Liver (tissue), 3 donors: ENCODE results near the gene ATL2.

Experiments used
- EGR1 ChIP-seq, 2 donors: IDR thresholded peaks; 2 replicates each; pipeline ENCODE4 v1.6.1; 2016 to 2018; ENCODE audit warnings: antibody characterized with exemption in 2 of 2, low read depth in 2 of 2
- GABPA ChIP-seq, 2 donors: IDR thresholded peaks in 1 of 2; conservative IDR thresholded peaks in 1 of 2; 2 replicates each; pipeline ENCODE4 v1.6.1; 2016; ENCODE audit warnings: antibody characterized with exemption in 2 of 2, mild to moderate bottlenecking in 1 of 2, moderate library complexity in 1 of 2
- JUND ChIP-seq, 2 donors: IDR thresholded peaks; 2 replicates each; pipeline ENCODE4 v1.6.1; 2016; ENCODE audit warnings: antibody characterized with exemption in 2 of 2
- RAD21 ChIP-seq, 2 donors: IDR thresholded peaks; 2 replicates each; pipeline ENCODE4 v1.6.1; 2016; ENCODE audit warnings: antibody characterized with exemption in 2 of 2, mild to moderate bottlenecking in 2 of 2
- RXRA ChIP-seq, 2 donors: IDR thresholded peaks; 2 replicates each; pipeline ENCODE4 v1.6.1; 2017 to 2018; ENCODE audit warnings: antibody characterized with exemption in 2 of 2, mild to moderate bottlenecking in 1 of 2
- SP1 ChIP-seq: IDR thresholded peaks from 2 replicates; pipeline ENCODE4 v1.6.1; 2018; ENCODE audit warnings: antibody characterized with exemption, mild to moderate bottlenecking
- TAF1 ChIP-seq: conservative IDR thresholded peaks from 2 replicates; pipeline ENCODE4 v1.6.1; 2016; ENCODE audit warnings: antibody characterized with exemption, mild to moderate bottlenecking
- YY1 ChIP-seq: IDR thresholded peaks from 2 replicates; pipeline ENCODE4 v1.6.1; 2016; ENCODE audit warnings: antibody characterized with exemption, mild to moderate bottlenecking
- TF ChIP-seq, protein P1 (sequence below): fragments of 150-350 bp; IDR thresholded peaks from 2 replicates; pipeline ENCODE4 v1.5.1; 2017; ENCODE audit warnings: improper control_type of control experiment, low read depth, low read length; ENCODE audit not compliant: missing input control
- TF ChIP-seq, protein P2 (sequence below): IDR thresholded peaks from 2 replicates; pipeline ENCODE4 v1.6.1; 2016; ENCODE audit warnings: antibody characterized with exemption, mild to moderate bottlenecking
- TF ChIP-seq, protein P3 (sequence below): IDR thresholded peaks from 2 replicates; pipeline ENCODE4 v1.6.1; 2016; ENCODE audit warnings: antibody characterized with exemption
- TF ChIP-seq, protein P4 (sequence below): IDR thresholded peaks from 2 replicates; pipeline ENCODE4 v1.6.1; 2016; ENCODE audit warnings: antibody characterized with exemption
- TF ChIP-seq, protein P5 (sequence below): IDR thresholded peaks from 2 replicates; pipeline ENCODE4 v1.6.1; 2016; ENCODE audit warnings: antibody characterized with exemption
- donor health status: healthy.
- donor health status: healthy.

GRCh38 chr2:38246105-38246504 is 131.0 kb downstream of the ATL2 start:
- TF ChIP-seq, protein P1, sequence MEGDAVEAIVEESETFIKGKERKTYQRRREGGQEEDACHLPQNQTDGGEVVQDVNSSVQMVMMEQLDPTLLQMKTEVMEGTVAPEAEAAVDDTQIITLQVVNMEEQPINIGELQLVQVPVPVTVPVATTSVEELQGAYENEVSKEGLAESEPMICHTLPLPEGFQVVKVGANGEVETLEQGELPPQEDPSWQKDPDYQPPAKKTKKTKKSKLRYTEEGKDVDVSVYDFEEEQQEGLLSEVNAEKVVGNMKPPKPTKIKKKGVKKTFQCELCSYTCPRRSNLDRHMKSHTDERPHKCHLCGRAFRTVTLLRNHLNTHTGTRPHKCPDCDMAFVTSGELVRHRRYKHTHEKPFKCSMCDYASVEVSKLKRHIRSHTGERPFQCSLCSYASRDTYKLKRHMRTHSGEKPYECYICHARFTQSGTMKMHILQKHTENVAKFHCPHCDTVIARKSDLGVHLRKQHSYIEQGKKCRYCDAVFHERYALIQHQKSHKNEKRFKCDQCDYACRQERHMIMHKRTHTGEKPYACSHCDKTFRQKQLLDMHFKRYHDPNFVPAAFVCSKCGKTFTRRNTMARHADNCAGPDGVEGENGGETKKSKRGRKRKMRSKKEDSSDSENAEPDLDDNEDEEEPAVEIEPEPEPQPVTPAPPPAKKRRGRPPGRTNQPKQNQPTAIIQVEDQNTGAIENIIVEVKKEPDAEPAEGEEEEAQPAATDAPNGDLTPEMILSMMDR = no peak
- no peak for TF ChIP-seq EGR1 (IDR thresholded peaks at IDR 0.05; ENCODE audit: low read depth in 2 of 2)
- TF ChIP-seq SP1 = no peak
- no peak for TF ChIP-seq TAF1
- TF ChIP-seq RAD21 (IDR thresholded peaks at IDR 0.05) = no peak
- TF ChIP-seq, protein P2, sequence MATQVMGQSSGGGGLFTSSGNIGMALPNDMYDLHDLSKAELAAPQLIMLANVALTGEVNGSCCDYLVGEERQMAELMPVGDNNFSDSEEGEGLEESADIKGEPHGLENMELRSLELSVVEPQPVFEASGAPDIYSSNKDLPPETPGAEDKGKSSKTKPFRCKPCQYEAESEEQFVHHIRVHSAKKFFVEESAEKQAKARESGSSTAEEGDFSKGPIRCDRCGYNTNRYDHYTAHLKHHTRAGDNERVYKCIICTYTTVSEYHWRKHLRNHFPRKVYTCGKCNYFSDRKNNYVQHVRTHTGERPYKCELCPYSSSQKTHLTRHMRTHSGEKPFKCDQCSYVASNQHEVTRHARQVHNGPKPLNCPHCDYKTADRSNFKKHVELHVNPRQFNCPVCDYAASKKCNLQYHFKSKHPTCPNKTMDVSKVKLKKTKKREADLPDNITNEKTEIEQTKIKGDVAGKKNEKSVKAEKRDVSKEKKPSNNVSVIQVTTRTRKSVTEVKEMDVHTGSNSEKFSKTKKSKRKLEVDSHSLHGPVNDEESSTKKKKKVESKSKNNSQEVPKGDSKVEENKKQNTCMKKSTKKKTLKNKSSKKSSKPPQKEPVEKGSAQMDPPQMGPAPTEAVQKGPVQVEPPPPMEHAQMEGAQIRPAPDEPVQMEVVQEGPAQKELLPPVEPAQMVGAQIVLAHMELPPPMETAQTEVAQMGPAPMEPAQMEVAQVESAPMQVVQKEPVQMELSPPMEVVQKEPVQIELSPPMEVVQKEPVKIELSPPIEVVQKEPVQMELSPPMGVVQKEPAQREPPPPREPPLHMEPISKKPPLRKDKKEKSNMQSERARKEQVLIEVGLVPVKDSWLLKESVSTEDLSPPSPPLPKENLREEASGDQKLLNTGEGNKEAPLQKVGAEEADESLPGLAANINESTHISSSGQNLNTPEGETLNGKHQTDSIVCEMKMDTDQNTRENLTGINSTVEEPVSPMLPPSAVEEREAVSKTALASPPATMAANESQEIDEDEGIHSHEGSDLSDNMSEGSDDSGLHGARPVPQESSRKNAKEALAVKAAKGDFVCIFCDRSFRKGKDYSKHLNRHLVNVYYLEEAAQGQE = no peak
- no peak for TF ChIP-seq YY1
- TF ChIP-seq, protein P3, sequence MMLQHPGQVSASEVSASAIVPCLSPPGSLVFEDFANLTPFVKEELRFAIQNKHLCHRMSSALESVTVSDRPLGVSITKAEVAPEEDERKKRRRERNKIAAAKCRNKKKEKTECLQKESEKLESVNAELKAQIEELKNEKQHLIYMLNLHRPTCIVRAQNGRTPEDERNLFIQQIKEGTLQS = no peak
- TF ChIP-seq, protein P4, sequence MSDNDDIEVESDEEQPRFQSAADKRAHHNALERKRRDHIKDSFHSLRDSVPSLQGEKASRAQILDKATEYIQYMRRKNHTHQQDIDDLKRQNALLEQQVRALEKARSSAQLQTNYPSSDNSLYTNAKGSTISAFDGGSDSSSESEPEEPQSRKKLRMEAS = no peak
- TF ChIP-seq, protein P5, sequence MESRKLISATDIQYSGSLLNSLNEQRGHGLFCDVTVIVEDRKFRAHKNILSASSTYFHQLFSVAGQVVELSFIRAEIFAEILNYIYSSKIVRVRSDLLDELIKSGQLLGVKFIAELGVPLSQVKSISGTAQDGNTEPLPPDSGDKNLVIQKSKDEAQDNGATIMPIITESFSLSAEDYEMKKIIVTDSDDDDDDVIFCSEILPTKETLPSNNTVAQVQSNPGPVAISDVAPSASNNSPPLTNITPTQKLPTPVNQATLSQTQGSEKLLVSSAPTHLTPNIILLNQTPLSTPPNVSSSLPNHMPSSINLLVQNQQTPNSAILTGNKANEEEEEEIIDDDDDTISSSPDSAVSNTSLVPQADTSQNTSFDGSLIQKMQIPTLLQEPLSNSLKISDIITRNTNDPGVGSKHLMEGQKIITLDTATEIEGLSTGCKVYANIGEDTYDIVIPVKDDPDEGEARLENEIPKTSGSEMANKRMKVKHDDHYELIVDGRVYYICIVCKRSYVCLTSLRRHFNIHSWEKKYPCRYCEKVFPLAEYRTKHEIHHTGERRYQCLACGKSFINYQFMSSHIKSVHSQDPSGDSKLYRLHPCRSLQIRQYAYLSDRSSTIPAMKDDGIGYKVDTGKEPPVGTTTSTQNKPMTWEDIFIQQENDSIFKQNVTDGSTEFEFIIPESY = no peak
- no peak for TF ChIP-seq GABPA (IDR thresholded peaks at IDR 0.05 in 1 of 2, conservative IDR thresholded peaks at IDR 0.05 in 1 of 2)
- TF ChIP-seq JUND (IDR thresholded peaks at IDR 0.05) = no peak
- no peak for TF ChIP-seq RXRA (IDR thresholded peaks at IDR 0.05)
